ENCODE results near the gene ACAD8.
A peak's percentile ranks its signal among the peaks of the same experiment; 100 is the strongest.

ACAD8 gene

GRCh38 chr11:134253188-134253993 is at the start of gene ACAD8, which contains the start of gene THYN1:
Gene ACAD8, plus strand, starts transcription at chr11:134253568. Its CDS starts 33 bp downstream, at chr11:134253601.
Gene THYN1, minus strand, starts transcription at chr11:134253352. Its CDS starts 470 bp downstream, at chr11:134252882.
- DNase-seq (ENCODE audit: low spot score) = peak; percentile 97

- no peak for DNase-seq (ENCODE audit: low spot score)
Observed at GRCh38 chr11:134205729-134206128, 47.6 kb upstream of the ACAD8 start.

GRCh38 chr11:134206185-134206584 is 47.2 kb upstream of the ACAD8 start:
- DNase-seq (ENCODE audit: low spot score) = no peak

GRCh38 chr11:134207538-134208239 is 45.7 kb upstream of the ACAD8 start:
- DNase-seq (ENCODE audit: low spot score) = no peak

- DNase-seq (ENCODE audit: low spot score) = no peak
Observed at GRCh38 chr11:134215836-134216235, 37.5 kb upstream of the ACAD8 start.

- DNase-seq (ENCODE audit: low spot score) = no peak
Observed at GRCh38 chr11:134216816-134217215, 36.6 kb upstream of the ACAD8 start.

- DNase-seq (ENCODE audit: low spot score) = no peak
Observed at GRCh38 chr11:134223121-134223520, 30.2 kb upstream of the ACAD8 start.

- DNase-seq (ENCODE audit: low spot score) = peak; percentile 93
Observed at GRCh38 chr11:134223836-134224709, 29.3 kb upstream of the ACAD8 start, which contains the start of the genes NCAPD3 and VPS26B. Gene NCAPD3, minus strand, starts transcription at chr11:134223967. Its CDS starts 41 bp downstream, at chr11:134223926. Gene VPS26B, plus strand, starts transcription at chr11:134224671. Its CDS starts 452 bp downstream, at chr11:134225123.

GRCh38 chr11:134224710-134225664 is 28.4 kb upstream of the ACAD8 start:
- peak; percentile 58 for DNase-seq (ENCODE audit: low spot score)

GRCh38 chr11:134226806-134227325 is 26.5 kb upstream of the ACAD8 start:
- DNase-seq (ENCODE audit: low spot score) = no peak

- DNase-seq (ENCODE audit: low spot score) = no peak
Observed at GRCh38 chr11:134228625-134229024, 24.7 kb upstream of the ACAD8 start.

GRCh38 chr11:134229126-134229790 is 24.1 kb upstream of the ACAD8 start:
- no peak for DNase-seq (ENCODE audit: low spot score)

GRCh38 chr11:134230339-134230738 is 23.0 kb upstream of the ACAD8 start:
- no peak for DNase-seq (ENCODE audit: low spot score)

GRCh38 chr11:134231958-134232659 is 21.3 kb upstream of the ACAD8 start:
- no peak for DNase-seq (ENCODE audit: low spot score)

GRCh38 chr11:134233729-134234179 is 19.6 kb upstream of the ACAD8 start:
- DNase-seq (ENCODE audit: low spot score) = no peak

GRCh38 chr11:134235399-134235798 is 18.0 kb upstream of the ACAD8 start:
- DNase-seq (ENCODE audit: low spot score) = no peak

- DNase-seq (ENCODE audit: low spot score) = no peak
Observed at GRCh38 chr11:134236834-134237556, 16.4 kb upstream of the ACAD8 start.

- DNase-seq (ENCODE audit: low spot score) = no peak
Observed at GRCh38 chr11:134237557-134237922, 15.8 kb upstream of the ACAD8 start.

- no peak for DNase-seq (ENCODE audit: low spot score)
Observed at GRCh38 chr11:134238956-134239355, 14.4 kb upstream of the ACAD8 start.

Measured in SW480 (cell line).